ENCODE results near the gene DDA1.

Gene DDA1

GRCh38 chr19:17334414-17335409 is 25.3 kb downstream of the DDA1 start, which contains the start of gene ANO8 (continued):
- TF ChIP-seq ZNF571 (tag by site-specific recombination; IDR thresholded peaks at IDR 0.05) (no peak), ZNF600 (tag by site-specific recombination; IDR thresholded peaks at IDR 0.05) (peak; percentile 96), ZNF426 (tag by site-specific recombination; IDR thresholded peaks at IDR 0.05) (no peak), ZNF433 (tag by site-specific recombination; IDR thresholded peaks at IDR 0.05; ENCODE audit: low read depth) (no peak), ZNF19 (tag by site-specific recombination; IDR thresholded peaks at IDR 0.05; ENCODE audit: low read depth) (no peak), ZNF223 (tag by site-specific recombination; IDR thresholded peaks at IDR 0.05) (peak; percentile 87; the same call in 1 of the 2 replicates), ZNF596 (tag by site-specific recombination; IDR thresholded peaks at IDR 0.05) (peak; percentile 94), ZSCAN30 (tag by site-specific recombination; IDR thresholded peaks at IDR 0.05) (peak; percentile 100), ZNF664 (tag by site-specific recombination; IDR thresholded peaks at IDR 0.05) (peak; percentile 84), ZNF394 (tag by site-specific recombination; IDR thresholded peaks at IDR 0.05; ENCODE audit: borderline replicate concordance) (peak; percentile 88; the same call in 1 of the 2 replicates), HOXA7 (CRISPR knock-in tag; IDR thresholded peaks at IDR 0.05; ENCODE audit: borderline replicate concordance) (no peak), ZNF112 (tag by site-specific recombination; IDR thresholded peaks at IDR 0.05) (no peak), ZNF449 (tag by site-specific recombination; IDR thresholded peaks at IDR 0.05) (peak; percentile 58), ZNF174 (tag by site-specific recombination; IDR thresholded peaks at IDR 0.05) (no peak), ZNF76 (tag by site-specific recombination; IDR thresholded peaks at IDR 0.05; ENCODE audit: borderline replicate concordance, low read depth) (peak; percentile 87), ZNF350 (tag by site-specific recombination; IDR thresholded peaks at IDR 0.05) (no peak), SETDB1 (IDR thresholded peaks at IDR 0.05; ENCODE audit: insufficient read length, low read length) (no peak), ZNF274 (IDR thresholded peaks at IDR 0.05; ENCODE audit: low read length) (no peak), ZNF274 (tag by site-specific recombination; IDR thresholded peaks at IDR 0.05; ENCODE audit: borderline replicate concordance) (no peak), TSHZ1 (tag by site-specific recombination; IDR thresholded peaks at IDR 0.05; ENCODE audit: borderline replicate concordance) (peak; percentile 94; the same call in 1 of the 2 replicates), ZNF623 (tag by site-specific recombination; IDR thresholded peaks at IDR 0.05) (peak; percentile 62), ZNF133 (tag by site-specific recombination; IDR thresholded peaks at IDR 0.05) (peak; percentile 43), ZBTB8A (tag by site-specific recombination; IDR thresholded peaks at IDR 0.05) (peak; percentile 93), ZNF558 (tag by site-specific recombination; IDR thresholded peaks at IDR 0.05) (peak; percentile 63; the same call in 1 of the 2 replicates), ZNF785 (tag by site-specific recombination; IDR thresholded peaks at IDR 0.05) (peak; percentile 73), REST (tag by site-specific recombination; IDR thresholded peaks at IDR 0.05) (peak; percentile 80), ZNF239 (tag by site-specific recombination; IDR thresholded peaks at IDR 0.05) (peak; percentile 12; the same call in 1 of the 2 replicates), ZNF16 (tag by site-specific recombination; IDR thresholded peaks at IDR 0.05; ENCODE audit: low read depth) (no peak), GLI2 (tag by site-specific recombination; IDR thresholded peaks at IDR 0.05; ENCODE audit: borderline replicate concordance, low read depth) (no peak), ZNF248 (tag by site-specific recombination; IDR thresholded peaks at IDR 0.05) (no peak), ZNF560 (tag by site-specific recombination; IDR thresholded peaks at IDR 0.05; ENCODE audit: borderline replicate concordance) (no peak), YY2 (tag by site-specific recombination; IDR thresholded peaks at IDR 0.05) (peak; percentile 68; the same call in 1 of the 2 replicates)

Data from HEK293 (cell line).